ENCODE results near the gene SPNS3. TPM values are rescaled to one million over a fixed set of nuclear protein-coding genes. Genes with fewer than 3 reads are reported as not detected.

SPNS3 gene
- not detected for total RNA-seq

DNA sequence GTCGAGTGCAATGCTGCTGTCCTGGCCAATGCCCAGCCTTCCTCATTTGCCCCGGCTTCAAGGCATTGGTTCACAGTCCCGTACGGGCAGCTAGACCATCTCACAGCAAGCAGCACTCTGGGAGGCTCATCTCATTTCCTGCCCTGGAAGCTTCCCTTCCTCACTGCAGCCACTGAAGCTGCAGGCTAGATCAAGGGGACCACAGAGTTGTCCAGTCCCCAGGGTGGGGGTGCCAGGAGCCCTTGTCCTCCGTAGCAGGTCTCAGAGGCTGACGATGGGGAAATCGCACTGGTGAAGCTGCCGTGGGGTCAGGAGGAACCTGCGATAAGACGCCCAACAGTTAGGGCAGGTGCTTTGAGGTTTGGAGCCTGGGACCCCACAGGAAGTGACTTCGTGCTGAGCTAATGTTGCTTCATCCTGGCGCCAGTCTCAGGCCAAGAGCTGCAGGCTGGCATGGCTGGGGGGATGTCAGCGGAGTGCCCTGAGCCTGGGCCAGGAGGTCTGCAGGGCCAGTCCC lies at the start of gene SPNS3:
Gene SPNS3 (plus strand): TSS at position 426 of the 517 bp plus-strand sequence. CDS start 28 bp downstream, at position 454.
- no peak for DNase-seq (ENCODE audit: low spot score in 2 of 2)
- H3K9me3 ChIP-seq = no peaks in the 10 kb centered on the region
- TF ChIP-seq, protein P1, sequence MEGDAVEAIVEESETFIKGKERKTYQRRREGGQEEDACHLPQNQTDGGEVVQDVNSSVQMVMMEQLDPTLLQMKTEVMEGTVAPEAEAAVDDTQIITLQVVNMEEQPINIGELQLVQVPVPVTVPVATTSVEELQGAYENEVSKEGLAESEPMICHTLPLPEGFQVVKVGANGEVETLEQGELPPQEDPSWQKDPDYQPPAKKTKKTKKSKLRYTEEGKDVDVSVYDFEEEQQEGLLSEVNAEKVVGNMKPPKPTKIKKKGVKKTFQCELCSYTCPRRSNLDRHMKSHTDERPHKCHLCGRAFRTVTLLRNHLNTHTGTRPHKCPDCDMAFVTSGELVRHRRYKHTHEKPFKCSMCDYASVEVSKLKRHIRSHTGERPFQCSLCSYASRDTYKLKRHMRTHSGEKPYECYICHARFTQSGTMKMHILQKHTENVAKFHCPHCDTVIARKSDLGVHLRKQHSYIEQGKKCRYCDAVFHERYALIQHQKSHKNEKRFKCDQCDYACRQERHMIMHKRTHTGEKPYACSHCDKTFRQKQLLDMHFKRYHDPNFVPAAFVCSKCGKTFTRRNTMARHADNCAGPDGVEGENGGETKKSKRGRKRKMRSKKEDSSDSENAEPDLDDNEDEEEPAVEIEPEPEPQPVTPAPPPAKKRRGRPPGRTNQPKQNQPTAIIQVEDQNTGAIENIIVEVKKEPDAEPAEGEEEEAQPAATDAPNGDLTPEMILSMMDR (IDR thresholded peaks at IDR 0.05) = no peak
- H3K4me3 ChIP-seq = no peak within 1 kb of the TSS
- H3K4me1 ChIP-seq = no peaks in the 10 kb centered on the region
- intact Hi-C loops (cut with DNase I) = no loop called here
- no peak within 1 kb of the TSS for H3K27ac ChIP-seq
- no peaks in the 10 kb centered on the region for H3K36me3 ChIP-seq
- H3K27me3 ChIP-seq = no peaks in the 10 kb centered on the region

- no peak for DNase-seq (ENCODE audit: low spot score in 2 of 2)
- intact Hi-C loops (cut with DNase I) = no loop called here
- Histone ChIP-seq H3K27me3 (no peaks in the 10 kb centered on the region), H3K27ac (no peak overlapping the region), H3K4me1 (no peaks in the 10 kb centered on the region), H3K4me3 (no peak overlapping the region), H3K9me3 (no peaks in the 10 kb centered on the region), H3K36me3 (no peaks in the 10 kb centered on the region)
- TF ChIP-seq, protein P1 (IDR thresholded peaks at IDR 0.05) = no peak
Measured at GRCh38 chr17:4386406-4386805, 47.3 kb upstream of the SPNS3 start.

GRCh38 chr17:4387137-4387536 lies 46.6 kb upstream of the SPNS3 start:
- TF ChIP-seq, protein P1 (IDR thresholded peaks at IDR 0.05) = no peak
- intact Hi-C loops (cut with DNase I) = no loop called here
- H3K27ac ChIP-seq = no peak overlapping the region
- H3K4me3 ChIP-seq = no peak overlapping the region
- no peaks in the 10 kb centered on the region for H3K4me1 ChIP-seq
- no peaks in the 10 kb centered on the region for H3K36me3 ChIP-seq
- H3K27me3 ChIP-seq = no peaks in the 10 kb centered on the region
- DNase-seq (ENCODE audit: low spot score in 2 of 2) = no peak
- H3K9me3 ChIP-seq = no peaks in the 10 kb centered on the region

DNA sequence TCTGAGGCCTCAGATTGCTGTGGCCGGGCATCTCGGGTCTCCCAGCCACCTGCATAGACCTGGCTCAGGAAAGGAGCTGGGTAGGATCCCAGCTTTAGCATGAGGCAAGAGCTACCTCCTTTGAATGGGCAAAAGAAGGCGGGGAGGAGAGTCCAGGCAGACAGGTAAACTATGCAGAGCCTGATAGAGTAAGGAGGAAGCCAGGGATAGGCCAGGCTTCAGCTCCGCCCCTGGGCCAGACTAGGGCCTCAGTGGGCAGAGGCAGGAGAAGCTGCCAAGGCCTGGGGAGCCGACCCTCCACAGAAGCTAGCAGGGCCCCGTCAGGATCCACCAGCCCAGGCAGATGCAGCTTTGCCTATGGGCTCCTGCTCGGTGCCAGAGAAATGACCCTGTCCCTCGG lies 44.7 kb upstream of the SPNS3 start:
- no peak for DNase-seq (ENCODE audit: low spot score in 2 of 2)
- H3K27ac ChIP-seq = no peak overlapping the region
- no peaks in the 10 kb centered on the region for H3K9me3 ChIP-seq
- H3K27me3 ChIP-seq = no peaks in the 10 kb centered on the region
- H3K4me3 ChIP-seq = no peak overlapping the region
- H3K36me3 ChIP-seq = no peaks in the 10 kb centered on the region
- intact Hi-C loops (cut with DNase I) = no loop called here
- H3K4me1 ChIP-seq = no peaks in the 10 kb centered on the region
- TF ChIP-seq, protein P1 (IDR thresholded peaks at IDR 0.05) = no peak

DNA sequence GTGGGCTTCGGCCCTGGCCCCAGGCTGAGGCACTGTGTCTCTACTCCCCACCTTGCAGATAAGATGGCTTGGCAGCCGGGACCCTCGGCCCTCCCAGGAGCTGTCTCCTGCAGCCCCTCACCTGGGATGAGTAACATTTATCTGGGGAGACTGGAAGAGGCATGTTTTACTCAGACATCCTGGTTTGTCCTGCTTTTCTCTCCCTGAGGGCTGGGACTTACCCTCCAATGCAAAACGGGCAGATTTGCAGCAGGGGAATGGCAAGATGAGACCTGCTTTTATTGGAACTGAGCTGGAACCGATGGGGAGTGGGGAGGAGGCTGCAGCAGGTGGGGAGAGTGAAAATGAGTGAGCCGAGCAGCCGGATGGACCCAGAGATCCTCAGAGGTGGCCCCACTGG lies 39.9 kb upstream of the SPNS3 start:
- no peaks in the 10 kb centered on the region for H3K27me3 ChIP-seq
- H3K27ac ChIP-seq = no peak overlapping the region
- H3K4me3 ChIP-seq = no peak overlapping the region
- no peak for DNase-seq (ENCODE audit: low spot score in 2 of 2)
- H3K36me3 ChIP-seq = no peaks in the 10 kb centered on the region
- TF ChIP-seq, protein P1 (IDR thresholded peaks at IDR 0.05) = no peak
- H3K9me3 ChIP-seq = no peaks in the 10 kb centered on the region
- intact Hi-C loops (cut with DNase I) = no loop called here
- no peaks in the 10 kb centered on the region for H3K4me1 ChIP-seq

All from ascending aorta (tissue), 2 donors.